K562 (cell line): ENCODE measurements around the gene PLXNA2. TPM values are rescaled to one million over a fixed set of nuclear protein-coding genes. Genes with fewer than 3 reads are reported as not detected.

Experiments used
- CBX8 ChIP-seq: fragments of 200-600 bp; sonication (generic); IDR thresholded peaks from 2 replicates; pipeline ENCODE4 v1.6.1; 2012; ENCODE audit warnings: borderline replicate concordance, mixed run types, low read depth, mild to moderate bottlenecking, moderate library complexity, mixed read lengths, low read length, control low read depth, inconsistent platforms; ENCODE audit not compliant: poor library complexity, severe bottlenecking; ENCODE audit errors: extremely low read depth
- DEAF1 ChIP-seq: fragments of 450-650 bp; formaldehyde crosslinking; IDR thresholded peaks from 2 replicates; pipeline ENCODE4 v1.4.0; 2020; ENCODE audit warnings: mild to moderate bottlenecking, moderate library complexity
- FOXK1 ChIP-seq: sonication (generic); formaldehyde crosslinking; IDR thresholded peaks from 2 replicates; pipeline ENCODE4 v1.8.0; 2022; ENCODE audit warnings: missing genetic modification reagents, mild to moderate bottlenecking, borderline replicate concordance
- GABPB2 ChIP-seq: fragments of 250-450 bp; sonication (Bioruptor Pico); conservative IDR thresholded peaks from 2 replicates; pipeline ENCODE4 v1.5.1; 2021; ENCODE audit warnings: mild to moderate bottlenecking
- GTF2F1 ChIP-seq: IDR thresholded peaks from 2 replicates; pipeline ENCODE4 v1.6.1; 2011; ENCODE audit warnings: low read depth, low read length, improper control_type of control experiment
- HBP1 ChIP-seq: fragments of 450-650 bp; formaldehyde crosslinking; IDR thresholded peaks from 2 replicates; pipeline ENCODE4 v1.4.0; 2022; ENCODE audit warnings: missing genetic modification characterization
- RREB1 ChIP-seq: fragments of 250-450 bp; sonication (Bioruptor Pico); IDR thresholded peaks from 2 replicates; pipeline ENCODE4 v1.4.0; 2020
- SAFB2 ChIP-seq: fragments of 200-400 bp; formaldehyde crosslinking; IDR thresholded peaks from 2 replicates; pipeline ENCODE4 v1.6.1; 2018; ENCODE audit warnings: borderline replicate concordance, low read length, low read depth, moderate library complexity; ENCODE audit not compliant: severe bottlenecking
- STAT6 ChIP-seq: sonication (generic); formaldehyde crosslinking; IDR thresholded peaks from 2 replicates; pipeline ENCODE4 v1.8.1; 2023; ENCODE audit warnings: mild to moderate bottlenecking, missing genetic modification reagents
- ZNF133 ChIP-seq: fragments of 250-450 bp; sonication (Bioruptor Pico); IDR thresholded peaks from 2 replicates; pipeline ENCODE4 v1.4.0; 2020; ENCODE audit warnings: mild to moderate bottlenecking
- ZNF384 ChIP-seq: IDR thresholded peaks from 2 replicates; pipeline ENCODE4 v1.6.1; 2012; ENCODE audit warnings: low read depth, low read length, improper control_type of control experiment
- ZNF436 ChIP-seq: fragments of 250-450, 450-650 bp; sonication (Bioruptor Pico); formaldehyde crosslinking; IDR thresholded peaks from 2 replicates; pipeline ENCODE4 v1.7.0; 2020; ENCODE audit warnings: mild to moderate bottlenecking
- polyA plus RNA-seq, 8 experiments: library from polyadenylated mRNA; depleted of rRNA in 4 of 8; stranded (reverse) in 5 of 8; unstranded in 3 of 8; fragments of >200 nt; fragmentation: Nextera tagmentation in 2 of 8; fragmentation: Illumina TruSeq in 1 of 8; extraction: Ambion mirVana in 2 of 8; extraction: Trizol in 1 of 8; gene quantifications; 2 replicates each; pipeline versions ENCODE4 v1.2.1 to v1.2.3, GENCODE V29; 2011 to 2014; ENCODE audit warnings: inconsistent platforms in 1 of 8, missing spikeins in 1 of 8
- total RNA-seq, 7 experiments: library from RNA; depleted of rRNA in 6 of 7; stranded (reverse); fragments of >200 nt in 6 of 7; fragmentation: Illumina TruSeq in 2 of 7; extraction: Trizol in 2 of 7; gene quantifications; 2 replicates each; pipeline versions ENCODE4 v1.2.1 to v1.2.3, GENCODE V29; 2011 to 2021; ENCODE audit warnings: low replicate concordance in 1 of 7

The PLXNA2 gene
- total and polyA plus RNA-seq, 9 of the 15 experiments (the other 6 are each of a cell fraction or from before 2014, with no cell fraction given) = 0.01 to 1.3 (median 0.32) TPM

DNA sequence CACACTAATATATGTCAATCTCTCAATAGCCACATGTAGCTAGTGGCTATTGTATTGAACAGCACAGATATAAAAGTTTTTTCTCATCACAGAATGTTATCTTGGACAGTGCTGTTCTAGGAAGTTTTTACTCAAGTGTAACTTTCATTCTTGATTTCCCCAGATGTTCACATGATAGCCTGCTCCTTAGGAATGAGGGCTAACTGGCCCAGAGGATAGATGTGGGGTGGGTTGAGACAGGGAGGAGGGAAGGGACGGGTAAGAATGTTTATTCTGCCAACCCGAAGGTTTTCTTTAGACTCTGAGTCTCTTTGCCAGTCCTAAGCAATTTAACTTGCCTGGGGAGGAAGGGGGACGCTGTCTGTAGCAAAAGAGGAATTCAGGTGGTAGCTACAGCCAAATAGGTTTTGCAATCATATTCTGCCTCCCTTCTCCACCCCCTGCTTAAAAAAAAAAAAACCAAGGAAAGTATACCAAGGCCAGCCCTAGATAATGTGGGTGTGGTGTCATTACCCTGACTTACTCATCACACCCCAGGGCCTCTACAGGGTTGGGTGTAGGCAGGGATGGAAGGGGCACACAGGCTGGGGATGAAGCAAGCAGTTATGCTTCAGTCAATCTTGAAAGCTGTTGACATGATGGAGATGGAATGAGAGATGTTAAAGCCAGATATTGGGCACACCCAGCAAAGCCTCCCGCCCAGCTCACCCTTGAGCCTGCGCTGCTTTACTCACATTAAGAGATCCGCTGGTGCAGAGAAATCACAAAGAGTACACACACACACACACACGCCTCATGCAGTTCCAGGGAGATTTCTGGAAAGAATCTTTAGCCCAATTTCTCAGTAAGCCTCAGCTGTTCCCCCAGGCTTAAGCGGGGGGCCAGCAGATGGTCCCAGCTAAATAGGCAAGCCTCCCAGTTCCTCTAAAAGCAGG, 59.9 kb downstream of the PLXNA2 start (continued):
- TF ChIP-seq ZNF436 (CRISPR knock-in tag) = no peak
- no peak for TF ChIP-seq HBP1 (CRISPR knock-in tag)
- no peak for TF ChIP-seq GTF2F1
- no peak for TF ChIP-seq STAT6 (CRISPR knock-in tag)
- peak; percentile 100 for TF ChIP-seq ZNF384
- TF ChIP-seq GABPB2 (CRISPR knock-in tag) = no peak
- no peak for TF ChIP-seq DEAF1 (CRISPR knock-in tag)
- TF ChIP-seq CBX8 = no peak
- TF ChIP-seq FOXK1 (CRISPR knock-in tag) = no peak
- no peak for TF ChIP-seq ZNF133 (CRISPR knock-in tag)
- no peak for TF ChIP-seq RREB1 (CRISPR knock-in tag)
- no peak for TF ChIP-seq SAFB2
